HepG2 (cell line): ENCODE measurements around the gene TMEM38B. TPM values are rescaled to one million over a fixed set of nuclear protein-coding genes. Genes with fewer than 3 reads are reported as not detected.

Experiments
- ATAC-seq: fragments of 200-7000 bp; cut with Tn5 transposase; 3 replicates; pipeline ENCODE4 v1.9.1; 2020; ENCODE audit warnings: mild to moderate bottlenecking, moderate library complexity
- BruUV-seq: library from RNA; stranded (reverse); fragments of 400-500 nt; replicated peaks from 2 replicates; lab custom pipeline; 2021; lab: Mats Ljungman, UMichigan
- CTCF ChIA-PET: fragments of 300-600 bp; formaldehyde crosslinking; extraction: SDS; loops from one replicate; lab custom pipeline; 2021; ENCODE audit warnings: low total read pairs, inconsistent platforms, low intra/inter-chr PET ratio; lab: Yijun Ruan, JAX
- POLR2A ChIA-PET: fragments of 350-600 bp; sonication (Branson Sonifier 250); formaldehyde crosslinking; loops from one replicate; lab custom pipeline; 2020; ENCODE audit warnings: antibody characterized with exemption, inconsistent platforms; lab: Yijun Ruan, JAX
- DNase-seq: peaks from one replicate; pipeline ENCODE4 v3.0.0-alpha.2; 2015; ENCODE audit warnings: low spot score
- FAIRE-seq: peaks from 3 replicates; lab custom pipeline; 2011; peaks lifted over from hg19 to GRCh38; lab: Jason Lieb, UNC
- H2AFZ ChIP-seq: one replicate; pipeline ENCODE4 v1.6.1; 2011; ENCODE audit warnings: low read length, inconsistent platforms
- H3K27ac ChIP-seq: fragments of 300-600 bp; 3 replicates; pipeline ENCODE4 v1.8.0; 2011; ENCODE audit warnings: mixed run types, mild to moderate bottlenecking, mixed read lengths, low read length, inconsistent platforms; ENCODE audit not compliant: insufficient read depth; ENCODE audit errors: extremely low read length
- H3K27me3 ChIP-seq, 2 experiments: fragments of 200-600 bp in 1 of 2; 2 replicates in 1 of 2; 3 replicates in 1 of 2; pipeline versions ENCODE4 v1.6.0 to v1.8.0; 2011; ENCODE audit warnings: low read length in 2 of 2, mild to moderate bottlenecking in 2 of 2, moderate library complexity in 2 of 2, inconsistent platforms in 1 of 2; ENCODE audit not compliant: insufficient read depth in 2 of 2, control insufficient read depth in 1 of 2
- H3K36me3 ChIP-seq, 2 experiments: fragments of 200-600 bp in 1 of 2; replicated peaks in 1 of 2; 2 replicates in 1 of 2; 3 replicates in 1 of 2; pipeline versions ENCODE4 v1.5.1 to v1.8.0; 2011; ENCODE audit warnings: low read length in 2 of 2, inconsistent platforms in 1 of 2; ENCODE audit not compliant: insufficient read depth in 2 of 2, control insufficient read depth in 1 of 2
- H3K4me1 ChIP-seq: 2 replicates; pipeline ENCODE4 v1.5.1; 2012; ENCODE audit warnings: low read length, inconsistent platforms; ENCODE audit not compliant: insufficient read depth
- H3K4me2 ChIP-seq: 2 replicates; pipeline ENCODE4 v1.6.0; 2011; ENCODE audit warnings: low read depth, low read length, inconsistent platforms
- H3K4me3 ChIP-seq, 3 experiments: fragments of 200-600 bp in 1 of 3; sonication (generic), shearing (Covaris generic) in 1 of 3; replicated peaks in 1 of 3; 2 replicates each; pipeline ENCODE4 v1.5.1; 2011 to 2016; ENCODE audit warnings: low read length in 3 of 3, inconsistent platforms in 2 of 3, low read depth in 2 of 3, mild to moderate bottlenecking in 2 of 3, control low read depth in 1 of 3, mixed read lengths in 1 of 3; ENCODE audit not compliant: insufficient read depth in 1 of 3
- H3K79me2 ChIP-seq: one replicate; pipeline ENCODE4 v1.6.1; 2011; ENCODE audit warnings: low read length, inconsistent platforms; ENCODE audit not compliant: insufficient read depth
- H3K9ac ChIP-seq: 2 replicates; pipeline ENCODE4 v1.6.0; 2011; ENCODE audit warnings: mild to moderate bottlenecking, low read depth, low read length, inconsistent platforms; ENCODE audit not compliant: insufficient read depth
- H3K9me3 ChIP-seq: 2 replicates; pipeline ENCODE4 v1.5.1; 2012; ENCODE audit warnings: mild to moderate bottlenecking, low read length
- H4K20me1 ChIP-seq: 2 replicates; pipeline ENCODE4 v1.6.0; 2011; ENCODE audit warnings: inconsistent platforms, mild to moderate bottlenecking, low read length, moderate library complexity; ENCODE audit not compliant: insufficient read depth
- ARNTL ChIP-seq: sonication (generic); formaldehyde crosslinking; IDR thresholded peaks from 2 replicates; pipeline ENCODE4 v1.4.0; 2020; ENCODE audit warnings: mild to moderate bottlenecking, missing genetic modification reagents
- ATF7 ChIP-seq, 2 experiments: fragments of 450-650 bp in 1 of 2; sonication (generic) in 1 of 2; formaldehyde crosslinking in 1 of 2; IDR thresholded peaks; 2 replicates each; pipeline versions ENCODE4 v1.4.0 to v1.6.1; 2016 to 2020; ENCODE audit warnings: antibody characterized with exemption in 1 of 2, mild to moderate bottlenecking in 1 of 2, missing genetic modification reagents in 1 of 2
- BATF2 ChIP-seq: sonication (generic); formaldehyde crosslinking; IDR thresholded peaks from 2 replicates; pipeline ENCODE4 v1.8.0; 2022; ENCODE audit warnings: mild to moderate bottlenecking, missing genetic modification reagents, moderate library complexity
- DMAP1 ChIP-seq: IDR thresholded peaks from 2 replicates; pipeline ENCODE4 v1.6.1; 2016
- FIP1L1 ChIP-seq: fragments of 200-400 bp; formaldehyde crosslinking; IDR thresholded peaks from 2 replicates; pipeline ENCODE4 v1.6.1; 2018; ENCODE audit warnings: low read depth, mild to moderate bottlenecking, low read length, moderate library complexity, borderline replicate concordance; ENCODE audit not compliant: insufficient read depth
- GMEB2 ChIP-seq: IDR thresholded peaks from 2 replicates; pipeline ENCODE4 v1.6.1; 2016; ENCODE audit warnings: missing biosample characterization, missing genetic modification reagents, low read depth
- HCFC1 ChIP-seq: fragments of 150-350 bp; IDR thresholded peaks from 2 replicates; pipeline ENCODE4 v1.6.1; 2014; ENCODE audit warnings: low read depth, low read length
- HHEX ChIP-seq: IDR thresholded peaks from 2 replicates; pipeline ENCODE4 v1.6.1; 2016; ENCODE audit warnings: control low read depth
- HOMEZ ChIP-seq: IDR thresholded peaks from 2 replicates; pipeline ENCODE4 v1.6.1; 2016; ENCODE audit warnings: low read depth
- JARID2 ChIP-seq: sonication (generic); formaldehyde crosslinking; IDR thresholded peaks from 2 replicates; pipeline ENCODE4 v1.8.1; 2023; ENCODE audit warnings: missing genetic modification reagents, inconsistent platforms; ENCODE audit not compliant: insufficient replicate concordance
- NFE2 ChIP-seq: sonication (generic); formaldehyde crosslinking; IDR thresholded peaks from 2 replicates; pipeline ENCODE4 v1.4.0; 2020; ENCODE audit warnings: missing genetic modification reagents
- POLR2A ChIP-seq, 2 experiments: IDR thresholded peaks; 2 replicates each; pipeline ENCODE4 v1.6.1; 2011; ENCODE audit warnings: low read depth in 2 of 2, low read length in 2 of 2, mild to moderate bottlenecking in 1 of 2, moderate library complexity in 1 of 2; ENCODE audit not compliant: insufficient read depth in 1 of 2
- ZNF142 ChIP-seq: sonication (generic); formaldehyde crosslinking; IDR thresholded peaks from 2 replicates; pipeline ENCODE4 v1.4.0; 2020; ENCODE audit warnings: missing genetic modification reagents
- WGBS: methylation state at CpG from one replicate; pipeline ENCODE4 v1.1.6; 2017; ENCODE audit warnings: low lambda C conversion rate; 5-methylcytosine and 5-hydroxymethylcytosine counted together
- in situ Hi-C: cut with HindIII; loops from 2 replicates; pipeline ENCODE4 v1.10.0; 2017; ENCODE audit warnings: low pct_unique_long_range_greater_than_20kb; ENCODE audit not compliant: extremely low pct_ligation_motif_present
- intact Hi-C: fragments of 100-400 bp; cut with micrococcal nuclease; formaldehyde crosslinking; loops from one replicate; pipeline ENCODE4 v1.10.0; 2022; ENCODE audit not compliant: unreplicated experiment
- polyA plus RNA-seq, 8 experiments: library from polyadenylated mRNA; depleted of rRNA in 3 of 8; stranded (reverse) in 7 of 8; unstranded in 1 of 8; fragments of >200 nt; fragmentation: Illumina TruSeq in 4 of 8; extraction: Trizol in 4 of 8; gene quantifications; 2 replicates each; pipeline versions ENCODE4 v1.2.1 to v1.2.3, GENCODE V29; 2011 to 2016; ENCODE audit warnings: low read depth in 4 of 8, missing spikeins in 1 of 8, mixed read lengths in 1 of 8; ENCODE audit not compliant: insufficient read depth in 1 of 8
- total RNA-seq, 5 experiments: library from RNA; depleted of rRNA; stranded (reverse); fragments of >200 nt; fragmentation: Illumina TruSeq; extraction: Trizol; gene quantifications; 2 replicates each; pipeline ENCODE4 v1.2.3, GENCODE V29; 2016; ENCODE audit warnings: low read depth in 1 of 5

The TMEM38B gene
- total and polyA plus RNA-seq, 2 of the 13 experiments (the other 11 are each of a cell fraction or from before 2014, with no cell fraction given) = 13.4 to 32.4 TPM

- TF ChIP-seq HOMEZ (CRISPR knock-in tag) = no peak
- no peak for TF ChIP-seq JARID2
- no peak for TF ChIP-seq ATF7 (IDR thresholded peaks at IDR 0.05)
- TF ChIP-seq ATF7 (CRISPR knock-in tag; IDR thresholded peaks at IDR 0.05) = no peak
- no peak for TF ChIP-seq GMEB2 (CRISPR knock-in tag)
- TF ChIP-seq FIP1L1 = no peak
These were observed 31.9 kb upstream of the TMEM38B start, which contains the start of gene TAL2 (continued) for GRCh38 chr9:105662184-105663104.

GRCh38 chr9:105663914-105664313, 30.4 kb upstream of the TMEM38B start:
- Histone ChIP-seq H3K27me3 (peaks cover 0 to 11% of the 10 kb centered on the region in 2 experiments; a peak in 2 of 5 replicates), H3K4me2 (no peak overlapping the region), H3K4me1 (peaks cover 8% of the 10 kb centered on the region; the same call in 1 of the 2 replicates), H3K79me2 (no peaks in the 10 kb centered on the region), H3K4me3 (no peak overlapping the region), H3K9ac (no peak overlapping the region), H3K9me3 (no peaks in the 10 kb centered on the region), H3K27ac (no peak overlapping the region), H3K36me3 (no peaks in the 10 kb centered on the region), H4K20me1 (no peaks in the 10 kb centered on the region), H2AFZ (no peak overlapping the region)
- in situ Hi-C loops (no loop called here), intact Hi-C loops (no loop called here)
- ATAC-seq (no peak), DNase-seq (no peak), FAIRE-seq (no peak)
- no TSS peak for BruUV-seq
- CTCF ChIA-PET = no interaction called here
- POLR2A ChIA-PET = no interaction called here
- WGBS = 17% methylated on average over 5 of the region's 5 CpGs
- no peak for TF ChIP-seq DMAP1
- TF ChIP-seq POLR2A (IDR thresholded peaks at IDR 0.05; ENCODE audit: insufficient read depth in 1 of 2, low read depth in 2 of 2, low read length in 2 of 2) = no peak
- TF ChIP-seq HCFC1 = no peak
- TF ChIP-seq BATF2 = no peak
- no peak for TF ChIP-seq NFE2 (CRISPR knock-in tag)
- no peak for TF ChIP-seq ARNTL (CRISPR knock-in tag)
- TF ChIP-seq ZNF142 (CRISPR knock-in tag) = no peak
- TF ChIP-seq HHEX (CRISPR knock-in tag) = no peak
